Cerebellar nuclear complex (tissue), 1 donor: ENCODE data around the gene SOCS2.
"Not testable (repeated sequence)": the region's sequence is repeated elsewhere in the genome, so short reads cannot be mapped to it uniquely, and the experiment has no call there.

ENCODE experiments used
- DNase-seq, 2 experiments: peaks; one replicate each; lab custom pipeline; 2025; lab: John Stamatoyannopoulos, UW

SOCS2 gene

DNA sequence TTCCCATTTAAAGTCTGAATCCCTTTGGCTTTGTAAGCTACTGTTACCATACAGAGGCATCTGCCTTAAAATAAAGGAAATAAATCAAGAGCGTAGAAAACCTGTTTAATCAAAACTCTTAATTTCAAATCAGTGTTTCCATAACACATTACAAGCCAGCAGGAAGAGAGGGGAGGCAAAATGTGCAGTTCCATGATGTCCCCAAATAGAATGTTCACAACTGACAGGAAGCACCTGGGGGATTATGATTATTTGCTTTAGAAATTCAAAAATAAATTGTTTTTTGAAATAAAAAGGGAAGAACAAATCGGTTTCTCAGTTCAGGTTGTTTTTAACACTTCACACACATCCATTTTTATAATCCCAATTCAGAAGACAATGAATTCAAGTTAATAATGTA lies 21.4 kb downstream of the SOCS2 start:
- DNase-seq, result no peak

DNA sequence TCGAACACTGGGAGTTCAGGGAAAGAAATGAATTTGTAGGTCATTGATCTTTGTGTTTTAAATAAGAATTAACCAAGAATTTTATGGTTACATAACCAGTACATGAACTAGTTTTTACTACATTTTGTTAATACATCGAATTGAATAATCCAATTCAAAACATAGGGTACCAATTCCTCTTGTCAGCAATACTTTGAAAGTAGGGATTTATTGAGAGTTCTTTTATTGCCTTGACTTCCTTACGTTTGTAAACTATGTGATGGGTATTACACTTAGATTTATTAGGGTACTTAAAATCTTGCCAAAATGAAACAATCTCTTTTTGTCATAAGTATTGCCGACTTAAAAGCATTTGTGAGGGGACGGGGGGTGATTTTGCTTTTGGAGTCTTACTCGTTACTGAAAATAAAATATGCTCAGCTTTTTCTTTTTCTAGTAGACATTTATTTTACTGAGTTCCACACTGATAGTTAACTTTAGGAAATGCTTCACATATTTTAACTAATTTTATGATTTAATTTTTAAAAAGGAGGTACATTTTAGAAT lies 22.4 kb downstream of the SOCS2 start:
- no peak for DNase-seq

DNA sequence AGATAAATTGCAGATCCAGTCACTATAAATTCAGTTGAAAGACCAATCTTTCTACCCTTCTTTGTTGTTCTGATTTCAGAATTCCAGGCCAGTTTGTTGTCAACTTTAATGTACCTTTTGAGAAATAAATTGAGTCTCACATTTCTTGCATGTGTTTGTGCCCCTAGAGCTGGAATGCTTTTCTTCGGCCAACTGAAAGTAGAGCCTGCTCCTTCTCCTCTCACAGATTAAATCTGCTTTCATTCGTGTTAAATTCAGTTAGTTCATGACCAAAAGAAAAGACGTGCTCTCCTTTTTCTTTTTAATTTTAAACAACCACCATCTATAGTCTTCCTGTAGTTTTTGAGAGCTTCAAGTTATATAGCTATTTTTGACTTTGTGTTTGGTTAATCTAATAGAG lies 22.9 kb downstream of the SOCS2 start:
- no peak for DNase-seq

DNA sequence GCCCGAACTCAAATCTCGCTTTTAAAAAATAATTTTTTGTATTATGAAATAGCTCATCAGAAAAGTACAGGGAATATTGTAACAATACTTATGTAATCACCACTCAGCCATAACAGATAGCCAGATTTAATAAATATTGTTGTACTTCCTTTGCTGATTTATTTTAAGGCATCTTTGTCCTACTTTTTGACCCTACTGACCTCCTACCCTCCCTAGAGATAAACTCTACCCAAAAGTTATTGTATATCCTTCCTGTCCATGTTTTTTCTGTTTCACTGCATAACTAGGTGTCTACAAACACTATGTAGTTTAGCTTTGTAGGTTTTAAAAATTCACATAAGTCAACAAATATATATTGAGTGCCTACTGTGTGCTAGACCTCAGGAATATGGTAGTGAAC lies 25.1 kb downstream of the SOCS2 start:
- no peak for DNase-seq

DNA sequence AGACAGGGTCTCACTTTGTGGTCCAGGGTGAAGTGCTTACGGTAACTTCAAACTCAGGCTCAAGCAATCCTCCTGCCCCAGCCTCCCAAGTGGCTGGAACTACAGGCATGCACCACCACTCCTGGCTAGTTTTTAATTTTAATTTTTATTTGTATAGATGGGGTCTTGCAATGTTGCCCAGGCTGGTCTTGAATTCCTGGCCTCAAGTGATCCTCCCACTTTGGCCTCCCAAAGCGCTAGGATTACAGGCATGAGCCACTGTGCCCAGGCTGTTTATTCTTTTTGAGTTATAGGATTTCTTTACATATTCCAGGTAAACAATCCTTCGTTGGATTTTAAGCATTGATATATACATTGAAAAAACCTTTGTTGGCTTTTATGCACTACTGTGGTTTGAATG lies 26.7 kb downstream of the SOCS2 start:
- DNase-seq, result no peak

DNA sequence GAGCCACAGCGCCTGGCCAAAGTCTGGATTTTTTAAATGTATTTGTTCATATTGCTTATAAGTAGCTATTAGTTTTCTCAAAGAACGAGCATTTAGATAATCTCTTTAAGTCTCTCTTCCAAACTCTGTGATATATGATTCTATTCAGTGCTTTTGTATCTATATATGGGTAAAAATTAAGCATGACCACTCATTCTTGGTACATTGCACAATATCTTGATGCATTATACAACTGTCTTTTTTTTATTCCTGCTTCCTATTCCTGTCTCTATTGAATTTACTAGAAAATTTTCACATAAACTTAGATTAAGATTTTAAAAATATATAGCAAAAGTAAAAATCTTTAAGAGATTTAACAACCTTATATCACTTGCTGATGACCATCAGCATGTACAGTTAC lies 29.1 kb downstream of the SOCS2 start:
- DNase-seq, result no peak

DNA sequence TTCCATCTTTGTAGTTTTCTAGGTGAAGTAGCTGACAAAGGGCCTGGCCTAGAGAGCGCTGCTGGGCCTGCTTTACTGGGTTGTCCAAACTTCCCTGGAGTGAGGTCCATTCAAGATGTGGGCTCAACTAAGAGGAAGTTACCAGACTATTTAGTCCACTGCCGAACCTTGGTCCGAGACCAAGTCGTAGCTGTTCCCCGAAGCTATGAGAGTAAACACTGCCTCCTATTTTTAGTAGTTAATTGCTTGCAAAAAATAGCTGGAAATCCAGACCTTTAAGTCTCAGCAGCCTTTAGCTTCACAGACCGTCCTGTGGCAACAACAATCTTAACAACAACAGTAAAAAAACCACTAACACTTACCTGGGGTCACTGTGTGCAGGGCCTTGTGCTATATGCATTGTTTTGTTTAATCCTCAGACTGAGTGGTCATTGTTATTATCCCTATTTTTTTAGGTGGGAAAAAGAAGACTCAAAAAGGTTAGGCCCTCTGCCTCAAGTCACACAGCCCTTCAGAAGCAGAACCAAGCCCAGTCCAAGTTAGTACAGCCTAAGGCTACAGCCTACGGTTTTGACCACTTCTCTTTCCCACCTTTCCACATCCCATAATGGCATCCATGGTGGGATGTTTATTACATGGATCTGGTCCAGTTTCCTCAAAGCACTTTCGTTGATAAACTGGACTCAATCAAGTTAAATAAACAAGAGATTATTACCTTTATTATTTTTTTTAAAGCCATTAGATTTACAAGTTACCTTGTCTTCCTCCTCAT lies 30.6 kb downstream of the SOCS2 start:
- no peak for DNase-seq

DNA sequence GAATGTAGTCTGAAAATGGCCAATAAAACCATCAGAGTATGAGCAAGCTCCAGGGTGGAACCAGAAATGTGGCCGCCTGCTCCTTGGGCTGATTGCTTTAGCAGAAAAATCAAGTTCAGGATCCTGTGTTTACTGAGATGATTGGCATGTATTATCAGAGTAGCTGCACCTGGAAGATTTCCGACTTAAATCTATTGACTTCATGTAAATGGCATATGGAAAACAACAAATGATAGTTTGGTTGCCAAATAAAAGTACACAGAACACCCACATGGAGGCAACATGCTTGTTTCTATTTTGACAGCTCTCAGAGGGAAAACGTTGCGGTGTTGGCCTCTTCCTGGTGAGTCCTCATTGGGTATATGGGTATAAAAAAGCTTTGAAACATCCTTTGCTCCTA lies 31.3 kb downstream of the SOCS2 start:
- DNase-seq, result no peak

DNA sequence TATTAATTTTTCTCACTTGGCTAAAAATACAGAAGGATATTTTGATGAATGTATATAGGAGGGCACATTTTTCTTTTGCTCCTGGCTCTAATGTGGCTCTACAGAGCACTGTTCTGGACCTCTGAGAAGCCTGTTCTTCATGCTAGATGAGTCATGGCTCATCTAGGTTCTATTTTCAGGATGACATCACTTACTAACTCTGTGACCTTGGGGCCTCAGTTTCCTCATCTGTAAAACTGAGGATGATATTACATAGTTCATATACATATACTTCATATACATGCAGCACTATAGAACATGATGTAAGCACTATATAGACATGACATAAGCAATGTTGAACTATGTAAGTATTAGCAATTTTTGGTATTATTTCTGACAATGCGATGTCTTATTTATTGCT lies 35.8 kb downstream of the SOCS2 start:
- no peak for DNase-seq

DNA sequence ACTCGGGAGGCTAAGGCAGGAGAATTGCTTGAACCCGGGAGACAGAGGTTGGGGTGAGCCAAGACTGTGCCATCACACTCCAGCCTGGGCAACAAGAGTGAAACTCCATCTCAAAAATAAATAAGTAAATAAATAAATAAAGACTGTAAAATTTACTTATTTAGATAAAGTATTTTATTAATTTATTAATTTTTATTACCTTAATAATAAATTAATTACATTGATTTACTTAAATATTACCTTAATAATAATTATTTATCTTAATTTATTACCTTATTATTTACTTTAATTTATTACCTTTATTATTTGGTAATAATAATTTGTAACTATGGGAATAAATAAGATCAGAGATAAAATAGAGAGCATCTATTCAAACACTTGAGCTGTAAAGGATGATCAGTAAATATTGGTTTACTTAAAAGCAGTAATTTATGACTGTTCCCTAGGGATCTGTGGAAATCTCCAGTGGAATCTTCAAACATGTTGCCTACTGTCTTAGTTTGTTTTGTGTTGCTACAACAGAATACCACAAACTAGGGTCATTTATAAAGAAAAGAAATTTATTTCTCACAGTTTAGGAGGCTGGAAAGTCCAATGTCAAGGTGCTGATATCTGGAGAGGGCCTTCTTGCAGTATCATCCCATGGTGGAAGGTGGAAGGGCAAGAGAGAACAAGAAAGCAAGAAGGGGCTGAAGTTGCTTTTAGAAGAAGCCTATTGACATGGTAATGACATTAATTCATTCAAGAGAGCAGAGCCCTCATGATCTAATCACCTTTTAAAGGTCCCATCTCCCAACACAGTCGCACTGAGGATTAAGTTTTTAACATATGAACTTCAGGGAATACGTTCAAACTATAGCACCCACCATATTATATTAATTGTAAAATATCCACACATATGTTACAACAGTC lies 37.1 kb downstream of the SOCS2 start:
- DNase-seq, result no peak

DNA sequence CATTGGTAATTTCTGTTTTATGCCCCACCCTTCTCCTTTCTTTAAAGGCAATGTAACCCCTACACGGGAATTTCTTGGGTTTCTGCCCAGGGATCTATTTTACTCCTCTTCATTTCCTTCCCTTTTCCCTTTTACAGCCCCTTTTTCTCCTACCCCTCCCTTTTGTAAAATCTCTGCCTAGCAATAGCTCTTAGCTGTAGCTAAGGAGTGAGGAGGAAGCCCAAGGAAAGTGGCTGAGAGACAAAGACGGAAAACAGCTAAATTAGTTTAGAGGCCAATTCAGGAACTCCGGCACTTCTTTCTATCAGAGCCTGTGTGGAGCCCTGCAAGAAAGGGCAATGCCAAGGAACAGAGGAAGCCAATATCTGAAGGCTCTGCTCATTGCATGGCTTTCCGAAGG lies 40.3 kb downstream of the SOCS2 start:
- DNase-seq, result no peak

DNA sequence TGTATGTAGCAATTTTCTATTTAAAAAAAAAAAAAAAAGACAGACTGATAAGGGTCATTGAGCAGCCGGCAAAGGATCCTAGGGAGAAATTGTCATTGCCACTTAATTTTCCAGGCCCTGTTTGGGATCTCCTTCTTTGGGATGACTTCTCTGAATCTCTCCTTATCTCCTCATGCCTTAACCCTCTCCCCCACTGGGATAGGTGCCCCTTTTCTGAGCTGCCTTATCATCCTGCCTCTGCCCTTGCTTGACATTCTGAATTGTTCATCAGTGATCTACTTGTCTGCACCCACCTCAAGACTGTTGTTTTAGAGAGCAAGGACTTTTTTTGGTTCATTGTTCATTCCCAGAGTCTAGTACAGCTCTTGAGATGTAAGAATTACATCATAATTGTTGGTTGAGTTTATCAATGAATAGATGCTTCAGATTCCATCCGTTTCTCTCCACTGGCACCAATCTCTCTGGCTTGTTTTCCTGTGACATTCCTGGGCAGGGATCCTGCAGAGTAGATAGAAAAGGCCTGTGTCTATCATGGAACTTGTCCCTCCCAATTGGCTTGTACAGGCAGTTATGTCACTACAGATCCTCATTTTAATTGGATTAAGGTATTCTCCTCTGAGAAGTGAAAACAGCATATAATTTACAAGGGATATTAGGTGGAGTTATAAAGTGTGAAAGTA lies 42.6 kb downstream of the SOCS2 start:
- DNase-seq, result no peak

DNA sequence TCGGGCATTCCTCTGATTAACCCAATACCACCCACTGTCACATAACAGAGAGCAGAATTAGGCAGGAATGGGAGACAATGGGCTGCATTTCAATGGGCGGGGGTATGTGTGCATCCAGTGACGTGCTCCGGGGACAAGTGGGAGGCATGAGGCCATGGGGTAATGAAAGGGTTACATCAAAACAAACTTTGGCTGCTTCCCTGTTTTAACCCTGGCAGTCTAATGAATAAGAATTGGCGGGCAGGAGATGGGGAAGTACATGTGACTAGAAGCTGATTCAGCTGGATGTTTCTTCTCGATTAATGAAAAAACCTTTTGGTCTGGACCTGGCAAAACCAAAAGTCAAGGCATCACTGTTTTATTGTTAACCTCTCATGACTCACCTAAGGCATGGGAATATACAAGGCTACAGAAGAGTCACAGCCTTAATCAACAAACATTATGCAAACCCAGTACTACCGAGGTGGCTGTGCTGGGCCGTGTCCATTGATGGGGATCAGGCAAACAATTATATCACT lies 44.2 kb downstream of the SOCS2 start:
- DNase-seq, result no peak

DNA sequence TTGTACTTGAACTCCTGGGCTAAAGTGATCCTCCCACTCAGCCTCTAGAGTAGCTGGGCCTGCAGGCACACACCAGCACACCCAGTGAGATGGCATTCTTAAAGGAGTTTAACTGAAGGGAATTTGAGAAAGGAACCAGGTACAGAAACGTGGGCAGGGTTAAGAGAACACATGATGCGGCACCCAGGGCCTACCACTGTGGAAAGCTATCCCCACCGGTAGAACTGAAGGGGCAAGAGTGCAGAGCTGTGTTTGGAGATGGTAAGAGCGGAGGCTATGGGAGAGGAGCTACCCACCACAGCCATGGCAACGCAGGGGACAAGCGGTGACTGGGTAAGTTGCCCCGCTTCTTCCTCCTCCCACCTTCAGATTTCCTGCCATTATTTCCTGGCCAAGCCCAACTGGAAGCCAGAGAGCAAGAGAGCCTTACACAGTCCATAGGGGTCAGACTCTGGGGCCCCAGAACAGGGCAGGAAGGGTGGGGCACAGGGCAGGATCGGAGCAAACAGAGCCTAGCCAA lies 46.5 kb downstream of the SOCS2 start:
- no peak for DNase-seq

DNA sequence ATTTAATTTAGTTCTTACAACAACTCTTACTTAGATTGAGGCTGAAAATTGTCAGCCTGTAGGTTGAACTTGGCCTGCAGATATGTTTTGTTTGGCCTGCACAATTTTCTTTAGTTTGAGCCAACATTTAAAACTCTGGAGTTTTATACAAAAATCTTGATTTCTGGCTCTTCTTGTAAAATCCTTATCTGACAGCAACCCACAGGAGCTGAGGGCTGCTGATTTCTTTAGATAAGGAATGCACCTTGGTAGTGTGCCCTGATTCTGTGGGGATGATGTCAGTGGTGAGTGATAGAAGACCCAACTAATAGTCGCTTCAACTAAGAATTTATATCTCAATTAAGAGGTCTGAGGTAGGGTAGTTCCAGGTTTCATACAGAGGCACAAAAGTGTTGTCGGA lies 49.5 kb downstream of the SOCS2 start:
- no peak for DNase-seq

DNA sequence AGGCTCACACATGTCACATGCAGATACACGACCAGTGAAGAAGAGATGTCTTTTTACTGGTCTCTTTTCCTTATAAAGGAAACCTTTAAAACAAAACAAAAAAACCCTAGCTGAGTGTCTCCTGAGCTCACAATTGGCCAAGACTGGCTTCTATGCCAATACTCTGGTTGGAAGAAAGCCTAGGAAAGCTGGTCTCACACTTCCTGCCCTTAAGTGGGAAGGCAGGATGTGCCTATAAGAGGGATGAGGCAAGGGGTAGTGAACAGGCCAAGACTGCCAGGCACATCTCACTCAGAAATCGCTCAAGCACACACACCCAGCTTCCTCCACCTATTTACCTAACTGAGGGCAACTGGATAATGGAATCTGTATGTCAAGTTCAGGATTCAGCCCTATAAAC lies 50.0 kb downstream of the SOCS2 start:
- DNase-seq, result no peak

DNA sequence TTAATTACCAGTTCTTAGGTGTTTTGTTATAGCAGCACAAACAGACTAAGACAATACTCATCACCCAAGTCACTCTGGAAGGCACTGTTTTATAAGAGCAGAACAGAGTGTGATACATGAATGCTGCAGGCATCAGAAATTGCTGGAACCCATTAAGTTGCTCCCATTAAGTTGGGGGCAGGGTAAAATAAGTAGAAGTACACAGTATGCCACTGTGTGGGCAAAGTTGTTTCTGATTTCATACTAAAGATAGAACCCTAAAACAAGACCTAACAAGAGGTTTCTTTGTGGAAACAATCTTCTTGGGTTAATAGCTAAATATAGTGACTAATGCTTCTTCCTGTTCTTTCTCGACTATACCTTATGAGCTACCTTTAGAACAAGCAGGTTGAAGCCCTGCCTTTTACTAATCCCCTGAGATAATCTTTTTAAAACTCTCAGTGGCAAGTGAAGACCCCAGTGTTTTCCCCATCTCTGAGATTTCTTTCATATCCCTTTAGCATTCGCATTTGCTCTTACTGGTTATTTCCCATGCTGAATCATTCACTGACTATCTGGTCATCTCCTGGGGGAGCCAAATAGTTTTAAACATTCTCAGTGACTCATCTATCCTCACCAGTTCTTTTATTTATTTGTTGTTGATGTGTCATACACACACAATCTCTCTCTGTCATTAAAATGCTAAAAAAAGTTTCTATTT lies 52.3 kb downstream of the SOCS2 start:
- no peak for DNase-seq

DNA sequence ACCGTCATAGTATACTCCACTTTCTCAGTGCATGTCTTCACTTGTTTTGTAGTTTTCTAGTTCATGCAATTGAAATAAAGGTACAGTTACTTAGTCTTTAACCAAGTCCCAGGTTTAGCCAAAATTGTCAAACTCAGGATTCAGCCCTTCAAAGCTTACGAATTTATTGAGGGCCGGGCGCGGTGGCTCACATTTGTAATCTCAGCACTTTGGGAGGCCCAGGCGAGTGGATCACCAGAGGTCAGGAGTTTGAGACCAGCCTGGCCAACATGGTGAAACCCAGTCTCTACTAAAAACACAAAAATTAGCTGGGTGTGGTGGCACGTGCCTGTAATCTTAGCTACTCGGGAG lies 52.8 kb downstream of the SOCS2 start:
- DNase-seq, result not testable (repeated sequence)

DNA sequence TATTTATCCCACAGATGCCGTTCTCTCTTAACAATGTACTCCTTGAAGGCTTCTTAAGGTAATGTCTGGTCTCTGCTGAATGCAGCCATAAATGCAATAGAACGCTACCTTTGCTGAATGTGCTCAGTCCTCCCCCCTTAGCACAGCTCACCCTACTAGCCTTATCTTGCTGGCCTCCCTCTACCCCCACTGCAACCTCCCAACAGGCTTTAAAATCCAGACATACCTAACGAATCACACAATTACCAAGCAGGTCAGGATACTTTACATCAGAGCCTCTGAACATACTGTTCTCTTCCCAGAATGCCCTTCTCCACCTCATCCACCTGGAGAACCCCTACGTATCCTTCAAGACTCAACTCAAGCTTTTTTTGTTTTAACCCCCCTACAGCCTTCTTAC lies 53.7 kb downstream of the SOCS2 start:
- DNase-seq, result no peak
